Measurements from ENCODE around the gene UTP15.

The UTP15 gene

GRCh38 chr5:73606206-73606753 is 40.7 kb downstream of the UTP15 start:
- TF ChIP-seq CTCF (IDR thresholded peaks at IDR 0.05; ENCODE audit: control insufficient read depth, extremely low read depth, insufficient read depth): 0 out of 2 replicates have a peak, but pooled peaks have one; percentile 4
- DNase-seq (ENCODE audit: low read depth): peak; percentile 40
- no peak overlapping the region for H3K4me3 ChIP-seq (ENCODE audit: low read depth, low read length)

- no peak for DNase-seq (ENCODE audit: low read depth)
- no peak overlapping the region for H3K4me3 ChIP-seq (ENCODE audit: low read depth, low read length)
These were observed 41.7 kb downstream of the UTP15 start for GRCh38 chr5:73607228-73607627.

GRCh38 chr5:73612799-73613198 is 47.3 kb downstream of the UTP15 start:
- DNase-seq (ENCODE audit: low read depth): no peak
- H3K4me3 ChIP-seq (ENCODE audit: low read depth, low read length): no peak overlapping the region
- no peak for TF ChIP-seq CTCF (IDR thresholded peaks at IDR 0.05; ENCODE audit: control insufficient read depth, extremely low read depth, insufficient read depth)

More at GRCh38 chr5:73607228-73607627, 41.7 kb downstream of the UTP15 start:
- TF ChIP-seq CTCF (IDR thresholded peaks at IDR 0.05; ENCODE audit: control insufficient read depth, extremely low read depth, insufficient read depth): no peak

- no peak overlapping the region for H3K4me3 ChIP-seq (ENCODE audit: low read depth, low read length)
- TF ChIP-seq CTCF (IDR thresholded peaks at IDR 0.05; ENCODE audit: control insufficient read depth, extremely low read depth, insufficient read depth): no peak
- DNase-seq (ENCODE audit: low read depth): no peak
These were observed 49.5 kb downstream of the UTP15 start for GRCh38 chr5:73615085-73615484.

- H3K4me3 ChIP-seq (ENCODE audit: low read depth, low read length): no peak overlapping the region
- TF ChIP-seq CTCF (IDR thresholded peaks at IDR 0.05; ENCODE audit: control insufficient read depth, extremely low read depth, insufficient read depth): no peak
These were observed 50.4 kb downstream of the UTP15 start for GRCh38 chr5:73615947-73616346.

GRCh38 chr5:73617510-73618279 is 52.2 kb downstream of the UTP15 start:
- DNase-seq (ENCODE audit: low read depth): no peak
- no peak for TF ChIP-seq CTCF (IDR thresholded peaks at IDR 0.05; ENCODE audit: control insufficient read depth, extremely low read depth, insufficient read depth)
- no peak overlapping the region for H3K4me3 ChIP-seq (ENCODE audit: low read depth, low read length)

More at GRCh38 chr5:73615947-73616346, 50.4 kb downstream of the UTP15 start:
- no peak for DNase-seq (ENCODE audit: low read depth)
